ENCODE data around the gene RTL9. TPM values are rescaled to one million over a fixed set of nuclear protein-coding genes. Genes with fewer than 3 reads are reported as not detected.

The RTL9 gene
- total and polyA plus RNA-seq, 2 donors (not counting 3 experiments of a cell fraction or from before 2014, with no cell fraction given): not detected

GRCh38 chrX:110363244-110363643, 4.6 kb downstream of the RTL9 start:
- dilution Hi-C loops (cut with MboI; ENCODE audit: extremely low pct_ligation_motif_present, low sequenced_read_pairs): no loop called here
- H3K79me2 ChIP-seq (ENCODE audit: control insufficient read depth, insufficient read depth, low read length): no peaks in the 10 kb centered on the region
- no peak overlapping the region for H3K4me3 ChIP-seq (replicated peaks in 1 of 3; ENCODE audit: insufficient read depth in 1 of 3, low read depth in 1 of 3, low read length in 3 of 3)
- H3K27ac ChIP-seq (ENCODE audit: insufficient read depth, low read depth, low read length): no peak overlapping the region
- H2AFZ ChIP-seq (ENCODE audit: low read depth, low read length): no peak overlapping the region
- no peak overlapping the region for H3K9ac ChIP-seq (replicated peaks; ENCODE audit: extremely low read depth, insufficient read depth, low read length)
- no peak overlapping the region for H3K4me2 ChIP-seq (ENCODE audit: insufficient read depth, low read length)
- ChIA-PET CTCF (no interaction called here), POLR2A (no interaction called here)
- H3K9me3 ChIP-seq (replicated peaks; ENCODE audit: control insufficient read depth, insufficient read depth, low read length): no peaks in the 10 kb centered on the region
- intact Hi-C loops (cut with micrococcal nuclease): no loop called here
- DNase-seq (ENCODE audit: low read depth, low spot score): no peak
- H3K36me3 ChIP-seq (ENCODE audit: control insufficient read depth in 2 of 2, extremely low read depth in 1 of 2, insufficient read depth in 2 of 2, low read length in 2 of 2): no peaks in the 10 kb centered on the region
- H4K20me1 ChIP-seq (replicated peaks; ENCODE audit: control insufficient read depth, extremely low read depth, insufficient read depth, low read length): no peaks in the 10 kb centered on the region
- TF ChIP-seq EZH2 (IDR thresholded peaks at IDR 0.05; ENCODE audit: borderline replicate concordance, low read depth, low read length, severe bottlenecking) (no peak), GATA2 (IDR thresholded peaks at IDR 0.05; ENCODE audit: insufficient read depth, insufficient read length, low read depth, low read length) (no peak), MYC (IDR thresholded peaks at IDR 0.05; ENCODE audit: low read depth, low read length) (no peak), POLR2A (IDR thresholded peaks at IDR 0.05; ENCODE audit: low read depth, low read length) (no peak), POLR2AphosphoS5 (IDR thresholded peaks at IDR 0.05; ENCODE audit: insufficient read depth, low read depth, low read length) (no peak), JUN (IDR thresholded peaks at IDR 0.05; ENCODE audit: borderline replicate concordance, insufficient read depth, insufficient read length, low read depth) (no peak), MAX (IDR thresholded peaks at IDR 0.05; ENCODE audit: insufficient read depth, insufficient read length) (no peak), FOS (IDR thresholded peaks at IDR 0.05; ENCODE audit: borderline replicate concordance, insufficient read depth, low read length) (no peak)
- TF ChIP-seq, protein P1, sequence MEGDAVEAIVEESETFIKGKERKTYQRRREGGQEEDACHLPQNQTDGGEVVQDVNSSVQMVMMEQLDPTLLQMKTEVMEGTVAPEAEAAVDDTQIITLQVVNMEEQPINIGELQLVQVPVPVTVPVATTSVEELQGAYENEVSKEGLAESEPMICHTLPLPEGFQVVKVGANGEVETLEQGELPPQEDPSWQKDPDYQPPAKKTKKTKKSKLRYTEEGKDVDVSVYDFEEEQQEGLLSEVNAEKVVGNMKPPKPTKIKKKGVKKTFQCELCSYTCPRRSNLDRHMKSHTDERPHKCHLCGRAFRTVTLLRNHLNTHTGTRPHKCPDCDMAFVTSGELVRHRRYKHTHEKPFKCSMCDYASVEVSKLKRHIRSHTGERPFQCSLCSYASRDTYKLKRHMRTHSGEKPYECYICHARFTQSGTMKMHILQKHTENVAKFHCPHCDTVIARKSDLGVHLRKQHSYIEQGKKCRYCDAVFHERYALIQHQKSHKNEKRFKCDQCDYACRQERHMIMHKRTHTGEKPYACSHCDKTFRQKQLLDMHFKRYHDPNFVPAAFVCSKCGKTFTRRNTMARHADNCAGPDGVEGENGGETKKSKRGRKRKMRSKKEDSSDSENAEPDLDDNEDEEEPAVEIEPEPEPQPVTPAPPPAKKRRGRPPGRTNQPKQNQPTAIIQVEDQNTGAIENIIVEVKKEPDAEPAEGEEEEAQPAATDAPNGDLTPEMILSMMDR (IDR thresholded peaks at IDR 0.05; ENCODE audit: extremely low read depth in 1 of 2, insufficient read depth in 1 of 2, low read depth in 1 of 2, low read length in 2 of 2): no peak
- FAIRE-seq: no peak
- H3K4me1 ChIP-seq (ENCODE audit: control insufficient read depth, extremely low read depth, insufficient read depth, low read length): no peaks in the 10 kb centered on the region
- no TSS peak for BruUV-seq (replicated peaks)
- no peaks in the 10 kb centered on the region for H3K27me3 ChIP-seq (ENCODE audit: control insufficient read depth in 2 of 2, insufficient read depth in 2 of 2, low read length in 2 of 2)
- H3K9me1 ChIP-seq (replicated peaks; ENCODE audit: control insufficient read depth, extremely low read depth, insufficient read depth, low read length): no peaks in the 10 kb centered on the region
